Subcutaneous abdominal adipose tissue (tissue), 5 donors: Measurements from ENCODE around the gene NUP50.

Source experiments
- H3K27ac ChIP-seq: one replicate; pipeline ENCODE4 v1.7.0; 2013; ENCODE audit warnings: low read depth, mild to moderate bottlenecking, inconsistent platforms, low read length, moderate library complexity
- H3K27me3 ChIP-seq, 5 donors: one replicate each; pipeline ENCODE4 v1.7.0; 2013; ENCODE audit warnings: low read length in 5 of 5, inconsistent platforms in 1 of 5; ENCODE audit not compliant: control insufficient read depth in 5 of 5, insufficient read depth in 4 of 5
- H3K36me3 ChIP-seq, 5 donors: one replicate each; pipeline ENCODE4 v1.7.0; 2013; ENCODE audit warnings: low read length in 5 of 5; ENCODE audit not compliant: control insufficient read depth in 5 of 5, insufficient read depth in 5 of 5
- H3K4me1 ChIP-seq, 5 donors: one replicate each; pipeline ENCODE4 v1.7.0; 2013; ENCODE audit warnings: low read length in 5 of 5, mild to moderate bottlenecking in 3 of 5, moderate library complexity in 1 of 5; ENCODE audit not compliant: control insufficient read depth in 5 of 5, insufficient read depth in 5 of 5
- H3K4me3 ChIP-seq, 5 donors: one replicate each; pipeline ENCODE4 v1.7.0; 2013; ENCODE audit warnings: low read length in 5 of 5, low read depth in 1 of 5
- H3K9ac ChIP-seq, 5 donors: one replicate each; pipeline ENCODE4 v1.7.0; 2013; ENCODE audit warnings: low read length in 5 of 5, mild to moderate bottlenecking in 4 of 5, moderate library complexity in 3 of 5
- H3K9me3 ChIP-seq, 5 donors: one replicate each; pipeline ENCODE4 v1.7.0; 2013; ENCODE audit warnings: low read length in 5 of 5; ENCODE audit not compliant: control insufficient read depth in 5 of 5
- donor health status: healthy.
- donor health status: healthy.
- donor health status: healthy.
- donor health status: healthy.
- donor health status: healthy.

The NUP50 gene

DNA sequence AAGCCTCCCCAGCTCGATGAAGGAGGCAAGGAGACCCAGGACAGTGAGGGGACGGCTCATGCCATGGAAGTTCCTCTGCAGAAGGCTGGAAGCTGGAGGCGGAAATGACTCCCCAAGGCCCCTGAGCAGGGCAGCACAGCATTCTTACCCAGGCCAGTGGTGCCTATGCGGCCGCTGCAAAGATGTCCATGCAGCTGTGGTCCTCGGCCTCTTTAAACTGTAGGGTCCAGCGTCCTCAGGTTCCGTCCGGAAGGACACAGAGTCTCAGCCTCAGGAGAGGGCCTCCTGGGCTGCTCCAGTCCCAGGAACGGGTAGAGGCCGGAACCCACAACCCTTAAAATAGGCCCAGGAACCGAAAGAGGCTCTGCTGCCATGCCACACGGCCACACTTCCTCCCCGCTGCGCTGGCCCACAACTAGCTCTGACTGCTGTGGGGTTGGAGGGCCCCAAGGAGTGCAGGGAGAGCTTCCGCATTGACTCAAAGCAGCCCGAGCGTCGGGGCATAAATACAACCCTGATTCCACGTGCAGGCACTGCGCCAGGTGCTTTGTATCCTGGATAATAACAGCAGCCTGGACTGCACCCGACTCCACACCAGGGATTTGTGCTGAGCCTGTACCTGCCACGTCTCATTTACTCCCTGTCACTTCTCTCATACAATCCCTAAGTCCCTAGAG lies 71.5 kb downstream of the NUP50 start:
- Histone ChIP-seq H3K4me1 (peaks cover 0 to 76% (median 53%) of the 10 kb centered on the region in 5 donors), H3K9ac (peak overlapping the region in 1 of 5 donors; percentile 19), H3K4me3 (peak overlapping the region in 2 of 5 donors; percentile 2 to 4), H3K27me3 (no peaks in the 10 kb centered on the region), H3K9me3 (no peaks in the 10 kb centered on the region), H3K36me3 (peaks cover 0 to 17% (median 4%) of the 10 kb centered on the region in 5 donors), H3K27ac (no peak overlapping the region)

DNA sequence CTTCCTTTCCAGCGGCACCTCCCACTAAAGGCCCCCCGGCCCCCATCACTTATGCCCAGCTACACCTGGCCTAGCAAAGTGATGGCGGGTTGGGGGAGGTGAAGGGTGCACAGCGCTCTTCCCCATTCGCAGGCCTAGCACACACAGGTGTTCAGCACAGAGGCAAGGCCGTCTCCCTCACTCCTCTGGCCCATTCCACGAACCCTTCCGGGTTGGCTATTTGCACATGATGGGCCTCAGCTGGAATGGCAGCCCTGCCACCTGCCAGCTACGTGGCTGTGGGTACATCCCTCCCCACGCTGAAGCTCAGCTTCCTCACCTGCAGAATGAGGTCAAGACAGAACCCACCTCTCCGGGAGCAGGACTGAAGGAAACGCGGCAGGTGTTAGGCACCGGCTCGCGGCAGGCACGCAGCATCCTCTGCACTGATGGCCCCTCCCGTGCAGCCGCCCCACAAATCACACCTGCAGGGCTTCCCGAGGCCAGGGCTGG lies 72.2 kb downstream of the NUP50 start:
- Histone ChIP-seq H3K4me3 (peak overlapping the region in 1 of 5 donors; percentile 4), H3K9me3 (no peaks in the 10 kb centered on the region), H3K36me3 (peaks cover 0 to 17% (median 4%) of the 10 kb centered on the region in 5 donors), H3K27me3 (no peaks in the 10 kb centered on the region), H3K9ac (no peak overlapping the region), H3K4me1 (peaks cover 0 to 78% (median 55%) of the 10 kb centered on the region in 5 donors), H3K27ac (no peak overlapping the region)

DNA sequence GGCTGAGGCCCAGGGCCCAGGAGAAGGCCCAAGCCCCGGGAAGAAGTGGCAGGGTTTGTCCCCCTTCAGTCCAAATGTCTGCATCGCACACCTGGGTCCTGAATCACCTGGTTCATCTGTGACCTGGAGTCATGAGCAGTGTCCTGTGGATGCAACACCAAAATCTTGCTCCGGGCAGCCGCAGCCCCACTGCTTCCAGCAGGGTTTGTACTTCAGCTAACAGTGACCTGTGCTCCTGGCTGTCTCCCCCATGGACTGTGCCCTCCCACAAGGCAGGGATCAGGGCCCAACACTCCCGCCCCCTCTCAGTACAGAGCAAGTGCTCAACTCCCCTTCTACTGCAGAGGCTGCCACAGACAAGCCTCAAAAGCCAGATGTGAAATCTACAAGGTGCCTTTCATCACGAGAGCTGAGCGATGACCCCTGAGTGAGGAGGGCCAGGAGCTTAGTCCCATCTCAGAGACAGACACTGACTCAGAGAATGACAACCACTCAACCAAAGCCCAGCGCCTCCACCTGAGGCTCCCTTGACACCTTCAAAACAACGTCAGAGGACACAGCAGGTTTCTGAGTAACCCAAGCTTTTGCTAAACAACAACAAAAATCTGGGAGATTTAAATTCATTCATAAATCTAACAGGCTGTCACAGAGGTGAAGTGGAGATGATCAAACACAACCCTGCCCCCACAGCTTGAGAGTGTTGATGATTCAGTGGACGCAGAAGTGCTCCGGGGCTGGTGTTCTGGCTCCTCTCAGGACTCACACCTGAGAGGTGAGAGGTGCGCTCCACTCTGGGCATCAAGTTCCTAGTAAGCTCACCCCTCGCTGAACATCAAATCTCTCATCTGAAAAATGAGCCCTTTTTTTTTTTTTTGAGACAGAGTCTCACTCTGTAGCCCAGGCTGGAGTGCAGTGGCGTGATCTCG lies 73.6 kb downstream of the NUP50 start:
- Histone ChIP-seq H3K27me3 (no peaks in the 10 kb centered on the region), H3K4me1 (peaks cover 0 to 83% (median 59%) of the 10 kb centered on the region in 5 donors), H3K9me3 (no peaks in the 10 kb centered on the region), H3K27ac (no peak overlapping the region), H3K36me3 (peaks cover 0 to 17% (median 4%) of the 10 kb centered on the region in 5 donors), H3K4me3 (no peak overlapping the region), H3K9ac (no peak overlapping the region)
